ENCODE measurements around the gene ASIC5.

- TF ChIP-seq CTCF (IDR thresholded peaks at IDR 0.05), result no peak
- no peak for TF ChIP-seq EZH2 (IDR thresholded peaks at IDR 0.05; ENCODE audit: borderline replicate concordance, insufficient read depth, low read depth, low read length, poor library complexity, severe bottlenecking)
These were observed 10.2 kb downstream of the ASIC5 start for GRCh38 chr4:155855897-155856296.

All from B cell (primary cell).